HepG2 (cell line): ENCODE results near the gene TDG. TPM values are rescaled to one million over a fixed set of nuclear protein-coding genes. Genes with fewer than 3 reads are reported as not detected.

Source experiments
- ETV6 ChIP-seq: sonication (generic); formaldehyde crosslinking; conservative IDR thresholded peaks from 2 replicates; pipeline ENCODE4 v1.4.0; 2020; ENCODE audit warnings: missing genetic modification reagents
- FOSL2 ChIP-seq: sonication (generic); formaldehyde crosslinking; IDR thresholded peaks from 2 replicates; pipeline ENCODE4 v1.4.0; 2020; ENCODE audit warnings: missing genetic modification reagents
- FOXP4 ChIP-seq: sonication (generic); formaldehyde crosslinking; IDR thresholded peaks from 2 replicates; pipeline ENCODE4 v1.4.0; 2020; ENCODE audit warnings: missing genetic modification reagents
- IRF2 ChIP-seq: IDR thresholded peaks from 2 replicates; pipeline ENCODE4 v1.6.1; 2018; ENCODE audit warnings: missing genetic modification reagents, missing compliant biosample characterization
- IRF9 ChIP-seq: sonication (generic); formaldehyde crosslinking; IDR thresholded peaks from 2 replicates; pipeline ENCODE4 v1.8.0; 2022; ENCODE audit warnings: missing genetic modification reagents, mild to moderate bottlenecking, borderline replicate concordance
- MEF2D ChIP-seq: sonication (generic); formaldehyde crosslinking; IDR thresholded peaks from 2 replicates; pipeline ENCODE4 v1.5.1; 2020; ENCODE audit warnings: mild to moderate bottlenecking, missing genetic modification reagents
- MTA3 ChIP-seq: sonication (generic); formaldehyde crosslinking; IDR thresholded peaks from 2 replicates; pipeline ENCODE4 v1.4.0; 2020; ENCODE audit warnings: missing genetic modification reagents
- NR0B2 ChIP-seq: sonication (generic); formaldehyde crosslinking; IDR thresholded peaks from 2 replicates; pipeline ENCODE4 v1.4.0; 2020; ENCODE audit warnings: mild to moderate bottlenecking, missing genetic modification reagents
- PAF1 ChIP-seq: IDR thresholded peaks from 2 replicates; pipeline ENCODE4 v1.6.1; 2016; ENCODE audit warnings: missing genetic modification reagents, missing compliant biosample characterization
- RXRA ChIP-seq: sonication (generic); formaldehyde crosslinking; IDR thresholded peaks from 2 replicates; pipeline ENCODE4 v1.5.1; 2020; ENCODE audit warnings: missing genetic modification reagents
- SNAPC5 ChIP-seq: sonication (generic); formaldehyde crosslinking; IDR thresholded peaks from 2 replicates; pipeline ENCODE4 v1.8.1; 2023; ENCODE audit warnings: mild to moderate bottlenecking, missing genetic modification reagents, borderline replicate concordance
- U2AF2 ChIP-seq: fragments of 200-400 bp; formaldehyde crosslinking; IDR thresholded peaks from 2 replicates; pipeline ENCODE4 v1.6.1; 2017; ENCODE audit warnings: low read depth, mild to moderate bottlenecking, low read length
- ZNF234 ChIP-seq: sonication (generic); formaldehyde crosslinking; conservative IDR thresholded peaks from 2 replicates; pipeline ENCODE4 v1.5.1; 2020; ENCODE audit warnings: mild to moderate bottlenecking, missing genetic modification reagents
- ZNF331 ChIP-seq: sonication (generic); formaldehyde crosslinking; IDR thresholded peaks from 2 replicates; pipeline ENCODE4 v1.4.0; 2020; ENCODE audit warnings: missing genetic modification reagents
- ZNF576 ChIP-seq: sonication (generic); formaldehyde crosslinking; IDR thresholded peaks from 2 replicates; pipeline ENCODE4 v1.4.0; 2020; ENCODE audit warnings: mild to moderate bottlenecking, missing genetic modification reagents
- ZNF614 ChIP-seq: IDR thresholded peaks from 2 replicates; pipeline ENCODE4 v1.6.1; 2018; ENCODE audit warnings: missing biosample characterization, missing genetic modification reagents, inconsistent platforms, borderline replicate concordance
- ZNF761 ChIP-seq: sonication (generic); formaldehyde crosslinking; conservative IDR thresholded peaks from 2 replicates; pipeline ENCODE4 v1.4.0; 2020; ENCODE audit warnings: mild to moderate bottlenecking, missing genetic modification reagents
- ZNF816 ChIP-seq: sonication (generic); formaldehyde crosslinking; IDR thresholded peaks from 2 replicates; pipeline ENCODE4 v1.8.0; 2022; ENCODE audit warnings: missing genetic modification reagents, mild to moderate bottlenecking, borderline replicate concordance
- ZSCAN22 ChIP-seq: sonication (generic); formaldehyde crosslinking; IDR thresholded peaks from 2 replicates; pipeline ENCODE4 v1.4.0; 2020; ENCODE audit warnings: mild to moderate bottlenecking, missing genetic modification reagents
- ZSCAN29 ChIP-seq: sonication (generic); formaldehyde crosslinking; conservative IDR thresholded peaks from 2 replicates; pipeline ENCODE4 v1.4.0; 2020; ENCODE audit warnings: mild to moderate bottlenecking, missing genetic modification reagents
- polyA plus RNA-seq, 8 experiments: library from polyadenylated mRNA; depleted of rRNA in 3 of 8; stranded (reverse) in 7 of 8; unstranded in 1 of 8; fragments of >200 nt; fragmentation: Illumina TruSeq in 4 of 8; extraction: Trizol in 4 of 8; gene quantifications; 2 replicates each; pipeline versions ENCODE4 v1.2.1 to v1.2.3, GENCODE V29; 2011 to 2016; ENCODE audit warnings: low read depth in 4 of 8, missing spikeins in 1 of 8, mixed read lengths in 1 of 8; ENCODE audit not compliant: insufficient read depth in 1 of 8
- total RNA-seq, 5 experiments: library from RNA; depleted of rRNA; stranded (reverse); fragments of >200 nt; fragmentation: Illumina TruSeq; extraction: Trizol; gene quantifications; 2 replicates each; pipeline ENCODE4 v1.2.3, GENCODE V29; 2016; ENCODE audit warnings: low read depth in 1 of 5
- TF ChIP-seq, protein P1 (sequence below): sonication (generic); formaldehyde crosslinking; IDR thresholded peaks from 2 replicates; pipeline ENCODE4 v1.4.0; 2020; ENCODE audit warnings: missing genetic modification reagents, low read depth, mild to moderate bottlenecking, borderline replicate concordance
- TF ChIP-seq, protein P2 (sequence below): sonication (generic); formaldehyde crosslinking; IDR thresholded peaks from 2 replicates; pipeline ENCODE4 v1.5.0; 2020; ENCODE audit warnings: mild to moderate bottlenecking, missing genetic modification reagents

TDG gene
- total and polyA plus RNA-seq, 2 of the 13 experiments (the other 11 are each of a cell fraction or from before 2014, with no cell fraction given), result 14.2 to 19.5 TPM

- peak; percentile 68; the same call in 1 of the 2 replicates for TF ChIP-seq RXRA (CRISPR knock-in tag)
- no peak for TF ChIP-seq PAF1
- TF ChIP-seq MTA3 (CRISPR knock-in tag), result no peak
- TF ChIP-seq ZNF816 (CRISPR knock-in tag), result 0 out of 2 replicates have a peak, but pooled peaks have one; percentile 50
- no peak for TF ChIP-seq ZNF576
- peak; percentile 41; the same call in 1 of the 2 replicates for TF ChIP-seq IRF2 (CRISPR knock-in tag)
- TF ChIP-seq ZSCAN29, result no peak
- no peak for TF ChIP-seq FOSL2 (CRISPR knock-in tag)
- peak; percentile 39; the same call in 1 of the 2 replicates for TF ChIP-seq IRF9 (CRISPR knock-in tag)
- TF ChIP-seq, protein P1, sequence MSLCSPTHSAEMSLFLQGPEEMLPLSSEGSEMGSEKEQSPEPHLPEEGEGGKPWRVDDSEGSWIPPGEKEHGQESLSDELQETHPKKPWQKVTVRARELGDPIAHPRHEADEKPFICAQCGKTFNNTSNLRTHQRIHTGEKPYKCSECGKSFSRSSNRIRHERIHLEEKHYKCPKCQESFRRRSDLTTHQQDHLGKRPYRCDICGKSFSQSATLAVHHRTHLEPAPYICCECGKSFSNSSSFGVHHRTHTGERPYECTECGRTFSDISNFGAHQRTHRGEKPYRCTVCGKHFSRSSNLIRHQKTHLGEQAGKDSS (CRISPR knock-in tag), result peak; percentile 54; the same call in 1 of the 2 replicates
- TF ChIP-seq FOXP4, result peak; percentile 45; the same call in 1 of the 2 replicates
- TF ChIP-seq NR0B2 (CRISPR knock-in tag), result 0 out of 2 replicates have a peak, but pooled peaks have one; percentile 82
- 0 out of 2 replicates have a peak, but pooled peaks have one; percentile 41 for TF ChIP-seq SNAPC5
- no peak; the same call in 1 of the 2 replicates for TF ChIP-seq ZNF614 (CRISPR knock-in tag)
- TF ChIP-seq ZNF331, result 0 out of 2 replicates have a peak, but pooled peaks have one; percentile 32
- no peak for TF ChIP-seq ZNF234 (CRISPR knock-in tag)
- no peak for TF ChIP-seq ZNF761 (CRISPR knock-in tag)
- no peak for TF ChIP-seq ETV6 (CRISPR knock-in tag)
- TF ChIP-seq U2AF2, result no peak
- TF ChIP-seq, protein P2, sequence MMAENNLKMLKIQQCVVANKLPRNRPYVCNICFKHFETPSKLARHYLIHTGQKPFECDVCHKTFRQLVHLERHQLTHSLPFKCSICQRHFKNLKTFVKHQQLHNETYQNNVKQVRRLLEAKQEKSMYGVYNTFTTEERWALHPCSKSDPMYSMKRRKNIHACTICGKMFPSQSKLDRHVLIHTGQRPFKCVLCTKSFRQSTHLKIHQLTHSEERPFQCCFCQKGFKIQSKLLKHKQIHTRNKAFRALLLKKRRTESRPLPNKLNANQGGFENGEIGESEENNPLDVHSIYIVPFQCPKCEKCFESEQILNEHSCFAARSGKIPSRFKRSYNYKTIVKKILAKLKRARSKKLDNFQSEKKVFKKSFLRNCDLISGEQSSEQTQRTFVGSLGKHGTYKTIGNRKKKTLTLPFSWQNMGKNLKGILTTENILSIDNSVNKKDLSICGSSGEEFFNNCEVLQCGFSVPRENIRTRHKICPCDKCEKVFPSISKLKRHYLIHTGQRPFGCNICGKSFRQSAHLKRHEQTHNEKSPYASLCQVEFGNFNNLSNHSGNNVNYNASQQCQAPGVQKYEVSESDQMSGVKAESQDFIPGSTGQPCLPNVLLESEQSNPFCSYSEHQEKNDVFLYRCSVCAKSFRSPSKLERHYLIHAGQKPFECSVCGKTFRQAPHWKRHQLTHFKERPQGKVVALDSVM (CRISPR knock-in tag), result no peak
- peak; percentile 57; the same call in 1 of the 2 replicates for TF ChIP-seq MEF2D (CRISPR knock-in tag)
- no peak for TF ChIP-seq ZSCAN22 (CRISPR knock-in tag)
Observed at GRCh38 chr12:103930034-103930786, 35.5 kb upstream of the TDG start, which contains the start of gene HSP90B1 (continued).
